Lower leg skin (tissue), 3 donors: Measurements from ENCODE around the gene DOK6.

Experiments used
- CTCF ChIP-seq, 3 donors: fragments of 450-650 bp; IDR thresholded peaks; one replicate each; pipeline ENCODE4 v1.5.1; 2016; ENCODE audit warnings: antibody characterized with exemption in 3 of 3, mild to moderate bottlenecking in 3 of 3, moderate library complexity in 2 of 3
- POLR2A ChIP-seq, 2 donors: fragments of 450-650 bp; IDR thresholded peaks; one replicate each; pipeline ENCODE4 v1.6.1; 2016 to 2017; ENCODE audit warnings: antibody characterized with exemption in 2 of 2, mild to moderate bottlenecking in 1 of 2, moderate library complexity in 1 of 2

GRCh38 chr18:69483574-69483973 lies 82.9 kb downstream of the DOK6 start:
- no peak for TF ChIP-seq POLR2A (IDR thresholded peaks at IDR 0.05)
- TF ChIP-seq CTCF (IDR thresholded peaks at IDR 0.05), result no peak
